KMS-11 (cell line): ENCODE results near the gene MAP2K2.
A peak's percentile ranks its signal among the peaks of the same experiment; 100 is the strongest.
"Not testable (repeated sequence)": the region's sequence is repeated elsewhere in the genome, so short reads cannot be mapped to it uniquely, and the experiment has no call there.

Experiments used
- H2AFZ ChIP-seq: fragments of 200-600 bp; sonication (generic); 2 replicates; pipeline ENCODE4 v1.6.1; 2016; ENCODE audit warnings: antibody characterized with exemption, mixed run types, low read depth
- H3K27ac ChIP-seq: fragments of 200-600 bp; sonication (generic); 2 replicates; pipeline ENCODE4 v1.6.1; 2016; ENCODE audit warnings: mild to moderate bottlenecking, mixed run types
- H3K27me3 ChIP-seq: fragments of 200-600 bp; sonication (generic); 2 replicates; pipeline ENCODE4 v1.6.1; 2017; ENCODE audit warnings: mild to moderate bottlenecking, low read depth, mixed run types, moderate library complexity; ENCODE audit not compliant: insufficient read depth
- H3K36me3 ChIP-seq: fragments of 200-600 bp; sonication (generic); 2 replicates; pipeline ENCODE4 v1.6.1; 2017; ENCODE audit warnings: mild to moderate bottlenecking, mixed run types; ENCODE audit not compliant: insufficient read depth
- H3K4me1 ChIP-seq: fragments of 200-600 bp; sonication (generic); 2 replicates; pipeline ENCODE4 v1.6.1; 2016; ENCODE audit warnings: mild to moderate bottlenecking, low read depth, mixed run types; ENCODE audit not compliant: poor library complexity, severe bottlenecking
- H3K4me2 ChIP-seq: fragments of 200-600 bp; sonication (generic); 2 replicates; pipeline ENCODE4 v1.7.0; 2016; ENCODE audit warnings: mild to moderate bottlenecking, mixed run types
- H3K4me3 ChIP-seq: fragments of 200-600 bp; sonication (generic); IDR thresholded peaks from 2 replicates; pipeline ENCODE4 v1.6.1; 2017; ENCODE audit warnings: low read depth, low read length, mixed read lengths; ENCODE audit not compliant: insufficient read depth
- H3K79me2 ChIP-seq: fragments of 200-600 bp; sonication (generic); 2 replicates; pipeline ENCODE4 v1.6.1; 2016; ENCODE audit warnings: low read depth, mixed run types; ENCODE audit not compliant: insufficient read depth
- H3K9ac ChIP-seq: fragments of 200-600 bp; sonication (generic); 2 replicates; pipeline ENCODE4 v1.6.1; 2016; ENCODE audit warnings: mild to moderate bottlenecking, mixed run types
- H4K20me1 ChIP-seq: fragments of 200-600 bp; sonication (generic); 2 replicates; pipeline ENCODE4 v1.6.1; 2016; ENCODE audit warnings: mild to moderate bottlenecking, mixed run types; ENCODE audit not compliant: insufficient read depth
- CTCF ChIP-seq: fragments of 200-600 bp; sonication (generic); conservative IDR thresholded peaks from 2 replicates; pipeline ENCODE4 v1.6.1; 2017; ENCODE audit warnings: low read depth, mild to moderate bottlenecking, antibody characterized with exemption, low read length, moderate library complexity, mixed read lengths

The MAP2K2 gene

GRCh38 chr19:4134351-4134750 lies 10.4 kb upstream of the MAP2K2 start:
- Histone ChIP-seq H3K4me1 (no peaks in the 10 kb centered on the region), H3K27me3 (peaks cover 40% of the 10 kb centered on the region; the same call in 1 of the 2 replicates), H2AFZ (no peak overlapping the region), H3K36me3 (no peaks in the 10 kb centered on the region), H3K9ac (no peak overlapping the region), H3K79me2 (no peaks in the 10 kb centered on the region), H3K27ac (no peak overlapping the region), H3K4me2 (no peak overlapping the region), H4K20me1 (no peaks in the 10 kb centered on the region), H3K4me3 (no peak overlapping the region)
- TF ChIP-seq CTCF: no peak

- no peak overlapping the region for H3K4me3 ChIP-seq
- no peak overlapping the region for H2AFZ ChIP-seq
- H3K4me2 ChIP-seq: no peak overlapping the region
- H3K27me3 ChIP-seq: peaks cover 30% of the 10 kb centered on the region; the same call in 1 of the 2 replicates
- no peak overlapping the region for H3K9ac ChIP-seq
- no peak for TF ChIP-seq CTCF
- H4K20me1 ChIP-seq: no peaks in the 10 kb centered on the region
- H3K36me3 ChIP-seq: no peaks in the 10 kb centered on the region
- no peaks in the 10 kb centered on the region for H3K79me2 ChIP-seq
- no peak overlapping the region for H3K27ac ChIP-seq
- H3K4me1 ChIP-seq: no peaks in the 10 kb centered on the region
Observed at GRCh38 chr19:4130744-4131438, 7.0 kb upstream of the MAP2K2 start.

- H3K4me3 ChIP-seq, H2AFZ ChIP-seq, H3K79me2 ChIP-seq, H3K4me1 ChIP-seq, H3K4me2 ChIP-seq, H4K20me1 ChIP-seq, H3K27ac ChIP-seq, H3K36me3 ChIP-seq, H3K9ac ChIP-seq: not testable (repeated sequence)
- peaks cover 17% of the 10 kb centered on the region; the same call in 1 of the 2 replicates for H3K27me3 ChIP-seq
Observed at GRCh38 chr19:4129050-4129449, 5.1 kb upstream of the MAP2K2 start.

- H3K4me1 ChIP-seq, H3K9ac ChIP-seq, H3K27me3 ChIP-seq, H3K4me2 ChIP-seq, H3K4me3 ChIP-seq, H3K27ac ChIP-seq, H4K20me1 ChIP-seq, H3K36me3 ChIP-seq, H2AFZ ChIP-seq: not testable (repeated sequence)
- H3K79me2 ChIP-seq: peaks cover 11% of the 10 kb centered on the region
Observed at GRCh38 chr19:4127322-4127721, 3.4 kb upstream of the MAP2K2 start.

GRCh38 chr19:4124638-4125037 lies 716 bp upstream of the MAP2K2 start:
- H3K27ac ChIP-seq: no peak overlapping the region
- no peaks in the 10 kb centered on the region for H3K36me3 ChIP-seq
- no peaks in the 10 kb centered on the region for H3K27me3 ChIP-seq
- H3K4me3 ChIP-seq: no peak overlapping the region
- peak overlapping the region; percentile 37; the same call in 1 of the 2 replicates for H3K9ac ChIP-seq
- peak overlapping the region; percentile 88 for H3K4me2 ChIP-seq
- no peak for TF ChIP-seq CTCF
- peaks cover 7% of the 10 kb centered on the region for H3K4me1 ChIP-seq
- H3K79me2 ChIP-seq: peaks cover 22% of the 10 kb centered on the region
- peak overlapping the region; percentile 73; the same call in 1 of the 2 replicates for H2AFZ ChIP-seq
- H4K20me1 ChIP-seq: no peaks in the 10 kb centered on the region
